HG02763 (cell line): Measurements from ENCODE around the gene ZNF765.
"Not testable (repeated sequence)": the region's sequence is repeated elsewhere in the genome, so short reads cannot be mapped to it uniquely, and the experiment has no call there.

Experiments used
- ATAC-seq: cut with Tn5 transposase; IDR thresholded peaks from one replicate; pipeline ENCODE4 v1.9.1; 2021; ENCODE audit warnings: mild to moderate bottlenecking, moderate library complexity; ENCODE audit not compliant: unreplicated experiment

The ZNF765 gene

DNA sequence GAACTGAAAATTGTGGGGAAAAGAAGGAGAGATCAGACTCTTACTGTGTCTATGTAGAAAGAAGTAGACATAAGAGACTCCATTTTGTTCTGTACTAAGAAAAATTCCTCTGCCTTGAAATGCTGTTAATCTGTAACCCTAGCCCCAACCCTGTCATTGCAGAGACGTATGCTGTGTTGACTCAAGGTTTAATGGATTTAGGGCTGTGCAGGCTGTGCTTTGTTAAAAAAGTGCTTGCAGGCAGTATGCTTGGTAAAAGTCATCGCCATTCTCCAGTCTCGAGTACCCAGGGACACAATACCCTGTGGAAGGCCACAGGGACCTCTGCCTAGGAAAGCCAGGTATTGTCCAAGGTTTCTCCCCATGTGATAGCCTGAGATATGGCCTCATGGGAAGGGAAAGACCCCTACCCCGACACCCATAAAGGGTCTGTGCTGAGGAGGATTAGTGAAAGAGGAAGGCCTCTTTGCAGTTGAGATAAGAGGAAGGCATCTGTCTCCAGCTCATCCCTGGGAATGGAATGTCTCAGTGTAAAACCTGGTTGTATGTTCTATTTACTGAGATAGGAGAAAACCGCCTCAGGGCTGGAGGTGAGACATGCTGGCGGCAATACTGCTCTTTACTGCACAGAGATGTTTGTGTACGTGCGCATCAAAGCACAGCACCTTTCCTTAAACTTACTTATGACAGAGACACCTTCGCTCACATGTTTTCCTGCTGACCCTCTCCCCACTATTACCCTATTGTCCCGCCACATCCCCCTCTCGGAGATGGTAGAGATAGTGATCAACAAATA is 25.8 kb downstream of the ZNF765 start:
- not testable (repeated sequence) for ATAC-seq

GRCh38 chr19:53422551-53422950 is 27.6 kb downstream of the ZNF765 start:
- no peak for ATAC-seq

DNA sequence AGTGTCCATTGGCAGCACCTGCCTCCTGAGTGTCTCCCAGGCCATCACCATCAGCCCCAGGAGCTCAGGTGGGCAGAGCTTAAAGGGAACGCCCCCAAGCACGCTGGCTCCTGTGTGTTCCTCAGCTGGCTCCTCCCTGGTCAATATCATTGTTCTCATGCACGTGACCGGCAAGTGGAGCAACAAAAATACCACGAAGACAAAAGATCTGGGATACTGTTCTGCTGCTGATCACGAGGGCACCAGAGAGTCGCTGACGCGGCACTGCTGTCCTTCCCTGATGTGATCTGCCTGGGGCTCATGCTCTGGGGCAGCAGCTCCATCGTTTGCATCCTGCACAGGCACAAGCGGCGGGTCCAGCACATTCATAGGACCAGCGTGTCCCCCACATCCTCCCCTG is 28.1 kb downstream of the ZNF765 start:
- not testable (repeated sequence) for ATAC-seq

DNA sequence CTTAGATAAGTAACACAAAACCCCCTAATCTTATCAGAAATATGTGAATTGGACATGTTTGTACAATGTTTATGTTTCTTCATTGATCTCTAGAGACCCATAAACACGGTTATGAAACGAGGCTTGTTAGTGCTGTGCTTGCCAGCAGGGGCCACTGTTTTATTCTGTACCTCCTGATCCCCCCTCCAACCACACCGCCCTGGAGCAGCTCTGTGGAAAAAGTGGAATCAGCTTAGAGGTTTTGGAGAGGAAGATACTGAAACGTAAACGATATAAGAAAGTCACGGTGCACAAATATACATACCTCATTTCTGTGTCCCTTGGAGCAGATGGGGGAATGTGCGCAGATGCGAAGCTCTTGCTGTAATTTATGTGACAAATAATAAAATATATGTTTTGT is 28.7 kb downstream of the ZNF765 start:
- ATAC-seq, result not testable (repeated sequence)

- no peak for ATAC-seq
Measured at GRCh38 chr19:53424968-53425597, 30.1 kb downstream of the ZNF765 start.

DNA sequence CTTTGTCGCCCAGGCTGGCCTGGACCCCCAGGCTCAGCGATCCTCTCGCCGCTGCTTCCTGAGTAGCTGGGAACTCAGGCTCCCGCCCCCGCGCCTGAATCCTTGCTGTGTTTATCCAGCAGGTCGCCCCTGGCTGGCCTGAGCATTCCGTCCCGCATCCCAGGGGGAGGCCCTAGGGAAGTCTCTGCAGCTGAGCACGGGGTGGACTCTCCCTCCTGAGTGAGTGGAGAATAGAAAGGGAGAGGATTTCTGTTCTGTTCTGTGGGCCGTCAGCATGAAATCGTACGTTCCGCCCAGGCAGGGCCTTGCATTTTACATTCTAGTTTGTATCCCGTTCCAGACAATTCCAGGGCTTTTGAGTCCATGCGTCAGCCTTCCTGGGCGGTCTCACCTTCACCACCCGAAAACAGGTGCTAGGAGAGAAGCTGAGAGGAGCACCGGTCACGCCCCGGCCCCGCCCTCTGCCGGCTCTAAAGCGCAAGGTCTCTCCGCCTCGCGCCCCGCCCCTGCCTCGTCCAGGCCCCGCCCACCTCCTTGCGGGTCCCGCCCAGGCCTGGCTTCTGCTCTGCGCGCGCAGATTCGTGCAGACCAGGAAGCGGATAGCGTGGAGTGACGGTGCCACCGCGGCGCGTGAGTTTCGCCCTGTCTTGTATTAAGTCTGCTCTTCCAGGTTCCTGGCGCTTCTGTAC is 36.6 kb downstream of the ZNF765 start, which contains the start of gene ZNF761:
Gene ZNF761, plus strand, starts transcription at position 586 of the 689 bp plus-strand sequence. CDS start 15,285 bp downstream, outside the sequence.
- peak; percentile 96 for ATAC-seq

- ATAC-seq, result peak; percentile 5
Measured at GRCh38 chr19:53432088-53432661, 37.2 kb downstream of the ZNF765 start.

GRCh38 chr19:53443809-53444208 is 48.9 kb downstream of the ZNF765 start:
- not testable (repeated sequence) for ATAC-seq

DNA sequence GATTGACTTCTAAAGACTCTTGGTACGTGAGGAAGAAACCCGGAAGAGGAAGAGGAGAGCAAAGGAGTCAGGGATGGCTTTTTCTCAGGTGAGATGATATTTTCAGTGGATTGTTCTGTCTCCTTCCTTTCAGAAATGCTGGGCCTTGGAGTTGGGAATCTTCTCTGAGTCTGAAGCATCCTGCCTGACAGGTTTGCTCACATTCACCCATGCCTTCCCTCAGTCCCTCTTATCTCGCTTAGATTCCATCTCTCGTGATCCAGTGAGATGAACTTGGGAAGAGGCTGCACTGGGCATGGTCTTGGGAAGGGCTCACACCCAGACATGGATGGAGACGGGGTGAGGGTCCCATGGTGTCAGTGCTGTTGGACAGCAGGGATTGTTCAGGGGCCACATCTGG is 52.2 kb downstream of the ZNF765 start:
- not testable (repeated sequence) for ATAC-seq

- no peak for ATAC-seq
Measured at GRCh38 chr19:53455828-53456227, 60.9 kb downstream of the ZNF765 start.

DNA sequence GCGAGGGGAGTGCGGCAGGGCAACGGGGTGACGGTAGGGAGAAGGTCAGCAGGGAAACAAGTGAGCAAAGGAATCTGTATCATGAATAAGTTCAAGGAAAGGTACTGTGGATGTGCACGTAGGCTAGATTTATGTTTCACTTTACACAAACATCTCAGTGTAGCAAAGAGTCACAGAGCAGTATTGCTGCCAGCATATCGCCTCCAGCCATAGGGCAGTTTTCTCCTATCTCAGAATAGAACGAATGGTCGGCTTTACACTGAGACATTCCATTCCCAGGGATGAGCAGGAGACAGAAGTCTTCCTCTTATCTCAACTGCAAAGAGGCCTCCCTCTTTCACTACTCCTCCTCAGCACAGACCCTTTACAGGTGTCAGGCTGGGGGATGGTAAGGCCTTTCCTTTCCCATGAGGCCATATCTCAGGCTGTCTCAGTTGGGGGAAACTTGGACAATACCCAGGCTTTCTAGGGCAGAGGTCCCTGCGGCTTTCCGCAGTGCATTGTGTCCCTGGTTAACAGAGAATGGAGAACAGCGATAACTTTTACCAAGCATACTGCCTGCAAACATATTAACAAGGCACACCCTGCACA is 65.3 kb downstream of the ZNF765 start:
- ATAC-seq, result not testable (repeated sequence)

- no peak for ATAC-seq
Measured at GRCh38 chr19:53461866-53462265, 66.9 kb downstream of the ZNF765 start.

- no peak for ATAC-seq
Measured at GRCh38 chr19:53462861-53463260, 67.9 kb downstream of the ZNF765 start.

DNA sequence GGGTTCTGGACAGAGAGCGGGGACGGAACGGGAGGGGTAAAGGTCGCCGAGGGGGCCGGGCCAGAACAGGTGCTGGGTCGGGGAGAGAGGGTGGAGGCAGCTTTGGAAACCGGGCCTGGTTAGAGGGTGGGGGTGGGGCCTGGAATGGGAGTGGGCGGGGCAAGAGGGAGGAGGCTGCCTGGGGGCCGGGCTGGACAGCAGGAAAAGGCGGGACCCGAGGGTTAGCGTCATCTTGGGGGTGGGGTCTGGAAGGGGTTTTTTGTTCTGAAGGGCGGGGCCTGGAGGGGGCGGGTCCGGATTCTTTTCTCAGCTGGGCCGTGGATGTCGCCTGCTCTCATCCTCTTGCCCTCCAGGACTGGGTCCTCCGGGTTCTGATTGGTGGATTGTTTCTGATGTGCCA is 68.3 kb downstream of the ZNF765 start:
- ATAC-seq, result no peak

GRCh38 chr19:53466726-53467484 is 72.0 kb downstream of the ZNF765 start:
- ATAC-seq, result peak; percentile 3

DNA sequence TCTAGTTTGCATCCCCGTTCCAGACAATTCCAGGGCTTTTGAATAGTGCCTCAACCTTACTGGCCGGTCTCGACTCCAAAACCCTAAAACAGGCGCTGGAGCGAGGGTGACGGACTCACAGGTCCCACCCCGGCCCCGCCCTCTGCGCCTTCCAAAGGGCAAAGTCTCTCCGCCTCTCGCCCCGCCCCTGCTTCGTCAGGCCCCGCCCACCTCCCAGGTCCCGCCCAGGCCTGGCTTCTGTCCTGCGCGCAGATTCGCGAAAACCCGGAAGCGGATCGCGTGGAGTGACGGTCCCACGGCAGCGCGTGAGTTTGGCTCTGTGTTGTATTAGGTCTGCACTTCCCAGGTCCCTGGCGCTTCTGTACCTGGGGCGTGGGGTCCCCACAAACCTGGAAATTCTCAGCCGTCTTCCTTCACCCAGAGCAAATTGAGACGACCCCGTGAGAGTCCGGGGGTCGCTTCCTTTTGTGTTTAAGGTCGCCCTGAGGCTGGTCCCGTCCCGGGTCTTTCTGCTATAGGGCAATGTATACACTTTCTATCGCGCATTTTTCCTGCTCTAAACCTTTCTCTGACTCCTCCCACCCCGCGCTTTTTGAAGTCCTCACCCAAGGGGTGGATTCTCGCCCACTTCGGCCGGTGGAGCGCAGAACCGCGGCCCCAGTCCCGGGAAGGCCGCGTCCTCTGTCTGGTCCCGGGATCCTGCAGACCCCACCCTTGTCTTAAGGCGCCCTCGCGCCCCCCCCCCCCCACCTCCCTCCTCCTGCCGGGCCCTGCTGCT is 72.7 kb downstream of the ZNF765 start, which contains the start of gene ZNF813:
Gene ZNF813, plus strand, starts transcription at position 249 of the 778 bp plus-strand sequence. CDS start 16,090 bp downstream, outside the sequence.
- ATAC-seq, result peak; percentile 82

DNA sequence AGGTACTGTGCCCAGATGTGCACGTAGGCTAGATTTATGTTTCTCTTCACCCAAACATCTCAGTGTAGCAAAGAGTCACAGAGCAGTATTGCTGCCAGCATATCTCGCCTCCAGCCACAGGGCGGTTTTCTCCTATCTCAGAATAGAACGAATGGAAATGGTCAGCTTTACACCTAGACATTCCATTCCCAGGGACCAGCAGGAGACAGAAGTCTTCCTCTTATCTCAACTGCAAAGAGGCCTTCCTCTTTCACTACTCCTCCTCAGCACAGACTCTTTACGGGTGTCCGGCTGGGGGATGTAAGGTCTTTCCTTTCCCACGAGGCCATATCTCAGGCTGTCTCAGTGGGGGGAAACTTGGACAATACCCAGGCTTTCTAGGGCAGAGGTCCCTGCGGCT is 73.7 kb downstream of the ZNF765 start:
- not testable (repeated sequence) for ATAC-seq

GRCh38 chr19:53471916-53472315 is 77.0 kb downstream of the ZNF765 start:
- no peak for ATAC-seq

GRCh38 chr19:53474832-53475231 is 79.9 kb downstream of the ZNF765 start:
- not testable (repeated sequence) for ATAC-seq
